ENCODE results near the gene PSMD6.

GRCh38 chr3:64067506-64068346 is 44.4 kb upstream of the PSMD6 start:
- TF ChIP-seq CTCF (IDR thresholded peaks at IDR 0.05) (no peak), POLR2AphosphoS5 (IDR thresholded peaks at IDR 0.05) (no peak)
